Measurements from ENCODE around the gene AGBL1. TPM values are rescaled to one million over a fixed set of nuclear protein-coding genes. Genes with fewer than 3 reads are reported as not detected.

Gene AGBL1
- total and polyA plus RNA-seq, 2 donors: 1.5 TPM; not detected in 1

- Histone ChIP-seq H3K27ac (ENCODE audit: low read depth) (no peak overlapping the region), H3K4me1 (ENCODE audit: insufficient read depth) (no peaks in the 10 kb centered on the region), H3K36me3 (ENCODE audit: insufficient read depth) (no peaks in the 10 kb centered on the region), H3K4me3 (ENCODE audit: low read depth, low read length) (no peak overlapping the region)
- WGBS: 93% methylated on average over 3 of the region's 3 CpGs
- no peak for DNase-seq (ENCODE audit: extremely low spot score)
Measured at GRCh38 chr15:86615411-86615810, 535.7 kb downstream of the AGBL1 start.

GRCh38 chr15:86615816-86616215 is 536.1 kb downstream of the AGBL1 start:
- Histone ChIP-seq H3K4me1 (ENCODE audit: insufficient read depth) (no peaks in the 10 kb centered on the region), H3K36me3 (ENCODE audit: insufficient read depth) (no peaks in the 10 kb centered on the region), H3K4me3 (ENCODE audit: low read depth, low read length) (no peak overlapping the region), H3K27ac (ENCODE audit: low read depth) (no peak overlapping the region)
- DNase-seq (ENCODE audit: extremely low spot score): no peak
- WGBS: 94% methylated on average over 3 of the region's 3 CpGs

GRCh38 chr15:86616771-86617170 is 537.1 kb downstream of the AGBL1 start:
- Histone ChIP-seq H3K4me1 (ENCODE audit: insufficient read depth) (no peaks in the 10 kb centered on the region), H3K27ac (ENCODE audit: low read depth) (no peak overlapping the region), H3K4me3 (ENCODE audit: low read depth, low read length) (no peak overlapping the region), H3K36me3 (ENCODE audit: insufficient read depth) (no peaks in the 10 kb centered on the region)
- DNase-seq (ENCODE audit: extremely low spot score): no peak
- WGBS: 80% methylated on average over 1 of the region's 1 CpG

GRCh38 chr15:86620157-86620556 is 540.5 kb downstream of the AGBL1 start:
- no peaks in the 10 kb centered on the region for H3K4me1 ChIP-seq (ENCODE audit: insufficient read depth)
- WGBS: 63% methylated on average over 5 of the region's 5 CpGs
- H3K4me3 ChIP-seq (ENCODE audit: low read depth, low read length): no peak overlapping the region
- no peak overlapping the region for H3K27ac ChIP-seq (ENCODE audit: low read depth)
- no peak for DNase-seq (ENCODE audit: extremely low spot score)
- H3K36me3 ChIP-seq (ENCODE audit: insufficient read depth): no peaks in the 10 kb centered on the region

- 23% methylated on average over 8 of the region's 8 CpGs for WGBS
Measured at GRCh38 chr15:86620641-86621349, 541.1 kb downstream of the AGBL1 start.

GRCh38 chr15:86623236-86623635 is 543.6 kb downstream of the AGBL1 start:
- no peak for DNase-seq (ENCODE audit: extremely low spot score)
- Histone ChIP-seq H3K27ac (ENCODE audit: low read depth) (no peak overlapping the region), H3K4me1 (ENCODE audit: insufficient read depth) (no peaks in the 10 kb centered on the region), H3K4me3 (ENCODE audit: low read depth, low read length) (no peak overlapping the region), H3K36me3 (ENCODE audit: insufficient read depth) (no peaks in the 10 kb centered on the region)
- 70% methylated on average over 2 of the region's 2 CpGs for WGBS

More at GRCh38 chr15:86620641-86621349, 541.1 kb downstream of the AGBL1 start:
- DNase-seq (ENCODE audit: extremely low spot score): no peak
- Histone ChIP-seq H3K4me1 (ENCODE audit: insufficient read depth) (no peaks in the 10 kb centered on the region), H3K36me3 (ENCODE audit: insufficient read depth) (no peaks in the 10 kb centered on the region), H3K4me3 (ENCODE audit: low read depth, low read length) (no peak overlapping the region), H3K27ac (ENCODE audit: low read depth) (no peak overlapping the region)

- WGBS: 28% methylated on average over 6 of the region's 6 CpGs
- no peak for DNase-seq (ENCODE audit: extremely low spot score)
Measured at GRCh38 chr15:86624261-86625036, 544.8 kb downstream of the AGBL1 start.

GRCh38 chr15:86629409-86630356 is 550.0 kb downstream of the AGBL1 start:
- Histone ChIP-seq H3K27ac (ENCODE audit: low read depth) (no peak overlapping the region), H3K4me3 (ENCODE audit: low read depth, low read length) (no peak overlapping the region), H3K36me3 (ENCODE audit: insufficient read depth) (no peaks in the 10 kb centered on the region), H3K4me1 (ENCODE audit: insufficient read depth) (no peaks in the 10 kb centered on the region)
- no peak for DNase-seq (ENCODE audit: extremely low spot score)
- 52% methylated on average over 7 of the region's 7 CpGs for WGBS

More at GRCh38 chr15:86624261-86625036, 544.8 kb downstream of the AGBL1 start:
- Histone ChIP-seq H3K4me1 (ENCODE audit: insufficient read depth) (no peaks in the 10 kb centered on the region), H3K36me3 (ENCODE audit: insufficient read depth) (no peaks in the 10 kb centered on the region), H3K4me3 (ENCODE audit: low read depth, low read length) (no peak overlapping the region), H3K27ac (ENCODE audit: low read depth) (no peak overlapping the region)

- 84% methylated on average over 5 of the region's 5 CpGs for WGBS
Measured at GRCh38 chr15:86630946-86631345, 551.3 kb downstream of the AGBL1 start.

GRCh38 chr15:86634146-86634545 is 554.5 kb downstream of the AGBL1 start:
- Histone ChIP-seq H3K4me3 (ENCODE audit: low read depth, low read length) (no peak overlapping the region), H3K36me3 (ENCODE audit: insufficient read depth) (no peaks in the 10 kb centered on the region), H3K4me1 (ENCODE audit: insufficient read depth) (no peaks in the 10 kb centered on the region), H3K27ac (ENCODE audit: low read depth) (no peak overlapping the region)
- 85% methylated on average over 4 of the region's 4 CpGs for WGBS
- DNase-seq (ENCODE audit: extremely low spot score): no peak

More at GRCh38 chr15:86630946-86631345, 551.3 kb downstream of the AGBL1 start:
- Histone ChIP-seq H3K27ac (ENCODE audit: low read depth) (no peak overlapping the region), H3K36me3 (ENCODE audit: insufficient read depth) (no peaks in the 10 kb centered on the region), H3K4me3 (ENCODE audit: low read depth, low read length) (no peak overlapping the region), H3K4me1 (ENCODE audit: insufficient read depth) (no peaks in the 10 kb centered on the region)
- no peak for DNase-seq (ENCODE audit: extremely low spot score)

GRCh38 chr15:86634992-86635638 is 555.4 kb downstream of the AGBL1 start:
- WGBS: 75% methylated on average over 2 of the region's 2 CpGs

GRCh38 chr15:86644339-86644738 is 564.7 kb downstream of the AGBL1 start:
- Histone ChIP-seq H3K4me1 (ENCODE audit: insufficient read depth) (no peaks in the 10 kb centered on the region), H3K4me3 (ENCODE audit: low read depth, low read length) (no peak overlapping the region), H3K36me3 (ENCODE audit: insufficient read depth) (no peaks in the 10 kb centered on the region), H3K27ac (ENCODE audit: low read depth) (no peak overlapping the region)
- no peak for DNase-seq (ENCODE audit: extremely low spot score)
- 85% methylated on average over 3 of the region's 3 CpGs for WGBS

More at GRCh38 chr15:86634992-86635638, 555.4 kb downstream of the AGBL1 start:
- Histone ChIP-seq H3K27ac (ENCODE audit: low read depth) (no peak overlapping the region), H3K4me1 (ENCODE audit: insufficient read depth) (no peaks in the 10 kb centered on the region), H3K36me3 (ENCODE audit: insufficient read depth) (no peaks in the 10 kb centered on the region), H3K4me3 (ENCODE audit: low read depth, low read length) (no peak overlapping the region)
- no peak for DNase-seq (ENCODE audit: extremely low spot score)

All from urinary bladder (tissue), 4 donors.